Suprapubic skin (tissue), 4 donors: ENCODE results near the gene OR5K4.

Experiments
- CTCF ChIP-seq, 2 donors: fragments of 200-600 bp in 1 of 2; fragments of 450-650 bp in 1 of 2; sonication (generic) in 1 of 2; IDR thresholded peaks; one replicate each; pipeline ENCODE4 v1.5.1; 2016 to 2019; ENCODE audit warnings: antibody characterized with exemption in 2 of 2, mild to moderate bottlenecking in 1 of 2, moderate library complexity in 1 of 2
- EP300 ChIP-seq: sonication (generic); formaldehyde crosslinking; IDR thresholded peaks from one replicate; pipeline ENCODE4 v1.6.1; 2017; ENCODE audit warnings: antibody characterized with exemption
- POLR2AphosphoS5 ChIP-seq, 3 donors: sonication (generic); formaldehyde crosslinking; IDR thresholded peaks; one replicate each; pipeline ENCODE4 v1.6.1; 2017; ENCODE audit warnings: antibody characterized with exemption in 3 of 3

GRCh38 chr3:98376631-98377030 lies 23.0 kb downstream of the OR5K4 start:
- TF ChIP-seq CTCF (IDR thresholded peaks at IDR 0.05), result no peak
- no peak for TF ChIP-seq POLR2AphosphoS5 (IDR thresholded peaks at IDR 0.05)
- no peak for TF ChIP-seq EP300
